ENCODE data around the gene PDSS2.
"Not testable (repeated sequence)": the region's sequence is repeated elsewhere in the genome, so short reads cannot be mapped to it uniquely, and the experiment has no call there.

The PDSS2 gene

GRCh38 chr6:107489636-107490565 is 30.5 kb upstream of the PDSS2 start, which contains the start of gene SOBP:
Gene SOBP, plus strand, starts transcription at chr6:107490117. Its CDS starts 500 bp downstream, at chr6:107490617.
- H3K4me3 ChIP-seq (ENCODE audit: low read depth in 1 of 2, low read length in 1 of 2), result peak within 1 kb of the TSS; percentile 42 to 60
- no peak for TF ChIP-seq CTCF (IDR thresholded peaks at IDR 0.05)
- H3K27ac ChIP-seq, result no peak within 1 kb of the TSS
- H3K27me3 ChIP-seq, result peaks cover 100% of the 10 kb centered on the region
- no peaks in the 10 kb centered on the region for H3K9me3 ChIP-seq
- no peaks in the 10 kb centered on the region for H3K36me3 ChIP-seq
- peaks cover 23 to 37% of the 10 kb centered on the region in 2 experiments for H3K4me1 ChIP-seq (ENCODE audit: control insufficient read depth in 1 of 2, insufficient read depth in 1 of 2, low read depth in 1 of 2, low read length in 1 of 2)

GRCh38 chr6:107488875-107489635 is 29.7 kb upstream of the PDSS2 start:
- no peak overlapping the region for H3K27ac ChIP-seq
- TF ChIP-seq CTCF (IDR thresholded peaks at IDR 0.05), result no peak
- peak overlapping the region; percentile 21 to 54 for H3K4me3 ChIP-seq (ENCODE audit: low read depth in 1 of 2, low read length in 1 of 2)

GRCh38 chr6:107488174-107488874 is 29.0 kb upstream of the PDSS2 start:
- H3K27me3 ChIP-seq, result peaks cover 100% of the 10 kb centered on the region
- H3K4me3 ChIP-seq (ENCODE audit: low read depth in 1 of 2, low read length in 1 of 2), result peak overlapping the region in 1 of 2 experiments; percentile 54
- no peak for TF ChIP-seq CTCF (IDR thresholded peaks at IDR 0.05)
- H3K27ac ChIP-seq, result no peak overlapping the region
- peaks cover 23 to 37% of the 10 kb centered on the region in 2 experiments for H3K4me1 ChIP-seq (ENCODE audit: control insufficient read depth in 1 of 2, insufficient read depth in 1 of 2, low read depth in 1 of 2, low read length in 1 of 2)
- H3K36me3 ChIP-seq, result no peaks in the 10 kb centered on the region
- no peaks in the 10 kb centered on the region for H3K9me3 ChIP-seq

More at GRCh38 chr6:107488875-107489635, 29.7 kb upstream of the PDSS2 start:
- peaks cover 23 to 37% of the 10 kb centered on the region in 2 experiments for H3K4me1 ChIP-seq (ENCODE audit: control insufficient read depth in 1 of 2, insufficient read depth in 1 of 2, low read depth in 1 of 2, low read length in 1 of 2)
- H3K27me3 ChIP-seq, result peaks cover 100% of the 10 kb centered on the region
- no peaks in the 10 kb centered on the region for H3K9me3 ChIP-seq
- no peaks in the 10 kb centered on the region for H3K36me3 ChIP-seq

- Histone ChIP-seq H3K4me3 (ENCODE audit: low read depth in 1 of 2, low read length in 1 of 2) (no peak overlapping the region), H3K4me1 (ENCODE audit: control insufficient read depth in 1 of 2, insufficient read depth in 1 of 2, low read depth in 1 of 2, low read length in 1 of 2) (peaks cover 15 to 22% of the 10 kb centered on the region in 2 experiments), H3K9me3 (no peaks in the 10 kb centered on the region), H3K27ac (no peak overlapping the region), H3K36me3 (no peaks in the 10 kb centered on the region), H3K27me3 (peaks cover 100% of the 10 kb centered on the region)
- TF ChIP-seq CTCF (IDR thresholded peaks at IDR 0.05), result no peak
Observed at GRCh38 chr6:107485157-107485556, 25.8 kb upstream of the PDSS2 start.

- TF ChIP-seq CTCF (IDR thresholded peaks at IDR 0.05), result no peak
- no peaks in the 10 kb centered on the region for H3K9me3 ChIP-seq
- H3K4me3 ChIP-seq (ENCODE audit: low read depth in 1 of 2, low read length in 1 of 2), result no peak overlapping the region
- H3K36me3 ChIP-seq, result no peaks in the 10 kb centered on the region
- no peaks in the 10 kb centered on the region for H3K4me1 ChIP-seq (ENCODE audit: control insufficient read depth in 1 of 2, insufficient read depth in 1 of 2, low read depth in 1 of 2, low read length in 1 of 2)
- H3K27ac ChIP-seq, result no peak overlapping the region
- H3K27me3 ChIP-seq, result peaks cover 73% of the 10 kb centered on the region
Observed at GRCh38 chr6:107479089-107479690, 19.8 kb upstream of the PDSS2 start.

GRCh38 chr6:107475826-107476225 is 16.5 kb upstream of the PDSS2 start:
- H3K9me3 ChIP-seq; H3K4me1 ChIP-seq (ENCODE audit: control insufficient read depth in 1 of 2, insufficient read depth in 1 of 2, low read depth in 1 of 2, low read length in 1 of 2); H3K4me3 ChIP-seq (ENCODE audit: low read depth in 1 of 2, low read length in 1 of 2); H3K27ac ChIP-seq; H3K36me3 ChIP-seq: not testable (repeated sequence)
- peaks cover 53% of the 10 kb centered on the region for H3K27me3 ChIP-seq

GRCh38 chr6:107475360-107475759 is 16.0 kb upstream of the PDSS2 start:
- H3K27me3 ChIP-seq, result peaks cover 49% of the 10 kb centered on the region
- H3K36me3 ChIP-seq; H3K4me3 ChIP-seq (ENCODE audit: low read depth in 1 of 2, low read length in 1 of 2); H3K4me1 ChIP-seq (ENCODE audit: control insufficient read depth in 1 of 2, insufficient read depth in 1 of 2, low read depth in 1 of 2, low read length in 1 of 2); H3K9me3 ChIP-seq; H3K27ac ChIP-seq: not testable (repeated sequence)

Measured in neutrophil (primary cell).